ENCODE results near the gene TPBGL. TPM values are rescaled to one million over a fixed set of nuclear protein-coding genes. Genes with fewer than 3 reads are reported as not detected.

TPBGL gene
- total RNA-seq, 1 experiment from 2014 or later, result 0.41 TPM

DNA sequence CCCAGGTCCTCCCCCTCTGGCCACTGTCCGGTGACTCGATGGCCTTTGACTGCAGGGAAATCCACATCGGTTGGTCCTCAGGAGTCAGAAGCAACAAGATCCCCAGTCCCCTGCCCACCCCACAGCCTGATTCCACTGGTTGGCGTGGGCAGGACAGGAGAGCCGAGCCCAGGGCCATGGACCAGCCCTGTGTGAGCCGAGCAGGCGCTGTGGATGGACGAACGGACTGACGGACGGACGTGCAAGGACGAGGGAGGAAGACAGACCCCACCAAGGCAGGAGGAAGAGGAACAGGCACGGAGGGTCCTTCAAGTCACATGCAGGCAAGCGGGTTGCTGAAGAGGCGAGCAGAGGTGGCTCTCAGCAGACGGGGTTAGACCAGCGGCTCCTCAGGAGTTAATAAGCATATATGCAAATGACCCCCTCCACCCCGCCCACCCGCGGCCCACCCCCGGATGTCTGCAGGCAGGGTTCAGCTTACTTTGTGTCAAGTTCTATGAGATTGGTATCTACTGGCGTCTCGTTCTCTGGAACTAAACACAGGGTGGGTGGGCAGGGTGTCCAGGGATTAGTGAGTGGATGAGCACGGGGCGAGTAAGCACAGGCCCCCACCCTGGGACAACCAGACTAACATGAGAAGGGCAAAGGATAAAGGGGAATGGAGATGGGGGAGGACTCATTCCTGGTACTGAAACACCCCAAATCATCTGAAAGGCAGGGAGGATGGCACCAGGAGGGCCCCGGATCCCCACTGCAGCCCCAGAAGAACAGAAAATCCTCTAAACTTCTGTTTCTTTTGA, 26.8 kb downstream of the TPBGL start:
- intact Hi-C loops (cut with micrococcal nuclease; ENCODE audit: unreplicated experiment), result no loop called here
- Histone ChIP-seq H3K9me3 (ENCODE audit: low read depth, low read length, poor library complexity, severe bottlenecking) (no peaks in the 10 kb centered on the region), H3K27me3 (replicated peaks; ENCODE audit: insufficient read depth, low read depth, low read length, poor library complexity) (no peaks in the 10 kb centered on the region), H3K4me3 (ENCODE audit: low read depth, low read length, poor library complexity, severe bottlenecking) (no peak overlapping the region), H3K36me3 (ENCODE audit: insufficient read depth, low read length, poor library complexity, severe bottlenecking) (no peaks in the 10 kb centered on the region), H3K27ac (ENCODE audit: low read depth, low read length, poor library complexity, severe bottlenecking) (no peak overlapping the region), H3K4me1 (ENCODE audit: insufficient read depth, low read length, poor library complexity, severe bottlenecking) (no peaks in the 10 kb centered on the region)
- no peak for DNase-seq (ENCODE audit: low spot score)
- TF ChIP-seq EZH2 (IDR thresholded peaks at IDR 0.05; ENCODE audit: borderline replicate concordance, low read depth, low read length, poor library complexity, severe bottlenecking), result no peak
- TF ChIP-seq, protein P1, sequence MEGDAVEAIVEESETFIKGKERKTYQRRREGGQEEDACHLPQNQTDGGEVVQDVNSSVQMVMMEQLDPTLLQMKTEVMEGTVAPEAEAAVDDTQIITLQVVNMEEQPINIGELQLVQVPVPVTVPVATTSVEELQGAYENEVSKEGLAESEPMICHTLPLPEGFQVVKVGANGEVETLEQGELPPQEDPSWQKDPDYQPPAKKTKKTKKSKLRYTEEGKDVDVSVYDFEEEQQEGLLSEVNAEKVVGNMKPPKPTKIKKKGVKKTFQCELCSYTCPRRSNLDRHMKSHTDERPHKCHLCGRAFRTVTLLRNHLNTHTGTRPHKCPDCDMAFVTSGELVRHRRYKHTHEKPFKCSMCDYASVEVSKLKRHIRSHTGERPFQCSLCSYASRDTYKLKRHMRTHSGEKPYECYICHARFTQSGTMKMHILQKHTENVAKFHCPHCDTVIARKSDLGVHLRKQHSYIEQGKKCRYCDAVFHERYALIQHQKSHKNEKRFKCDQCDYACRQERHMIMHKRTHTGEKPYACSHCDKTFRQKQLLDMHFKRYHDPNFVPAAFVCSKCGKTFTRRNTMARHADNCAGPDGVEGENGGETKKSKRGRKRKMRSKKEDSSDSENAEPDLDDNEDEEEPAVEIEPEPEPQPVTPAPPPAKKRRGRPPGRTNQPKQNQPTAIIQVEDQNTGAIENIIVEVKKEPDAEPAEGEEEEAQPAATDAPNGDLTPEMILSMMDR (conservative IDR thresholded peaks at IDR 0.05; ENCODE audit: low read depth, low read length), result no peak
- no TSS peak for BruUV-seq (replicated peaks)
- POLR2A ChIA-PET (ENCODE audit: low non-redundant PET), result no interaction called here
- CTCF ChIA-PET, result interaction anchor here (0.6 kb wide), 1 partner anchor 12 kb away, joined by 6 read pairs; no protein-coding TSS in a partner anchor

DNA sequence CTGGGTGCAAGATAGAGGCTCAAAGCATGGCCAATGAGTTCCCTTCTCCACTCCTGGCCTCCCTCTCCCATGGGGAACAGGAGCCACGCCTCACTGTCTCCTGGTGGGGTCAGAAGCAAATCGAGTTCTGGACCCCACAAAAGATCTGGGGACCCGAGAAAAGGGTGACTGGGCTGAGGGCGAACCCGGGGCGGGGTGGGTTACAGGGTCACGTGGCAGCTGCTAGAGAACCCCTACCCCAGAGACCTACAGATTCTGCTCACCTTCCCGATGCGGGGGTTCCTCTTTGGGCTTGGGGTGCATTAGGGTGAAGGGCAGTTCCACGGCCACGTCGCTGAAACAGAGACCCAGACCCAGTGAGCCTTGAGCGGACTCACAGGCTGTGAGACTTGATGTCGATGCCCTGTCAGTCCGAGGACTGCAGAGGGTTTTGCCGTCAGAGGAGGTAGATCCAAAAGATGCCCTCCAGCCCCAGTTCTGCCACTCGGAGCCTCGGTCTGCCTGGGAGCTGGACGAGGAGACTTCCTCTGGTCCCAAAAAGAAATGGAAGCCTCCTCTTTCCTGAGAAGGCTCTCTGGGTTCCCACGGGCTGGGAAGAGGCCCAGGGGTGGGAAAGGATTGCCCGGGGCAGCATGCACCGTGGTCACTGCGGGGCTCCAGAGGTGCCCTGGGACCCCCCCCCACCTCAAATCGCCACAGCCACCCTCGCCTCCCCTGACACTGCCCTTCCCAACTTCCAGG, 28.2 kb downstream of the TPBGL start:
- no peaks in the 10 kb centered on the region for H3K27me3 ChIP-seq (replicated peaks; ENCODE audit: insufficient read depth, low read depth, low read length, poor library complexity)
- intact Hi-C loops (cut with micrococcal nuclease; ENCODE audit: unreplicated experiment), result no loop called here
- TF ChIP-seq, protein P1 (conservative IDR thresholded peaks at IDR 0.05; ENCODE audit: low read depth, low read length), result no peak
- TF ChIP-seq EZH2 (IDR thresholded peaks at IDR 0.05; ENCODE audit: borderline replicate concordance, low read depth, low read length, poor library complexity, severe bottlenecking), result no peak
- ChIA-PET POLR2A (ENCODE audit: low non-redundant PET) (no interaction called here), CTCF (interaction anchor here (0.7 to 0.9 kb wide), 2 partner anchors 20 to 776 kb away, joined by 3 read pairs; no protein-coding TSS in a partner anchor)
- BruUV-seq (replicated peaks), result no TSS peak
- no peaks in the 10 kb centered on the region for H3K36me3 ChIP-seq (ENCODE audit: insufficient read depth, low read length, poor library complexity, severe bottlenecking)
- no peak for DNase-seq (ENCODE audit: low spot score)
- no peak overlapping the region for H3K4me3 ChIP-seq (ENCODE audit: low read depth, low read length, poor library complexity, severe bottlenecking)
- H3K27ac ChIP-seq (ENCODE audit: low read depth, low read length, poor library complexity, severe bottlenecking), result no peak overlapping the region
- H3K9me3 ChIP-seq (ENCODE audit: low read depth, low read length, poor library complexity, severe bottlenecking), result no peaks in the 10 kb centered on the region
- no peaks in the 10 kb centered on the region for H3K4me1 ChIP-seq (ENCODE audit: insufficient read depth, low read length, poor library complexity, severe bottlenecking)

DNA sequence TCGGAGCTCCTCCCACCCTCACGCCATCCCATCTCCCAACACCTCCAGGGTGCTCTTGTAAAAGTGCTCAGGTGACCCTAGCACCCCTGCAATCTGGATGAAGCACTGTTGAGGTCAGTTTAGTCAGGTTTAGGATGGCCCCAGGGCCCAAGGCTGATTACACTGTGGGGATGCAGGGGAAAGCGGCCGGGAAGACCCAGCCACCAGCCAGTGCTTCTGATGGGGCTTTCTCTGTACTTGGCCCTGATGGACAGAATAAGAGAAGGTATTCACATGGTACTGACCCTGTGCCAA, 28.7 kb downstream of the TPBGL start:
- BruUV-seq (replicated peaks), result no TSS peak
- Histone ChIP-seq H3K4me1 (ENCODE audit: insufficient read depth, low read length, poor library complexity, severe bottlenecking) (no peaks in the 10 kb centered on the region), H3K27ac (ENCODE audit: low read depth, low read length, poor library complexity, severe bottlenecking) (no peak overlapping the region), H3K4me3 (ENCODE audit: low read depth, low read length, poor library complexity, severe bottlenecking) (no peak overlapping the region), H3K9me3 (ENCODE audit: low read depth, low read length, poor library complexity, severe bottlenecking) (no peaks in the 10 kb centered on the region), H3K36me3 (ENCODE audit: insufficient read depth, low read length, poor library complexity, severe bottlenecking) (no peaks in the 10 kb centered on the region), H3K27me3 (replicated peaks; ENCODE audit: insufficient read depth, low read depth, low read length, poor library complexity) (no peaks in the 10 kb centered on the region)
- intact Hi-C loops (cut with micrococcal nuclease; ENCODE audit: unreplicated experiment), result no loop called here
- no peak for TF ChIP-seq EZH2 (IDR thresholded peaks at IDR 0.05; ENCODE audit: borderline replicate concordance, low read depth, low read length, poor library complexity, severe bottlenecking)
- TF ChIP-seq, protein P1 (conservative IDR thresholded peaks at IDR 0.05; ENCODE audit: low read depth, low read length), result no peak
- DNase-seq (ENCODE audit: low spot score), result no peak
- POLR2A ChIA-PET (ENCODE audit: low non-redundant PET), result no interaction called here
- CTCF ChIA-PET, result interaction anchor here (0.9 kb wide), 1 partner anchor 21 kb away, joined by 3 read pairs; no protein-coding TSS in a partner anchor
